ENCODE data around the gene ZNF410. TPM values are rescaled to one million over a fixed set of nuclear protein-coding genes. Genes with fewer than 3 reads are reported as not detected.

Gene ZNF410
- total RNA-seq, 4 donors from 2014 or later = 36.5 to 67.6 (median 41.6) TPM

DNA sequence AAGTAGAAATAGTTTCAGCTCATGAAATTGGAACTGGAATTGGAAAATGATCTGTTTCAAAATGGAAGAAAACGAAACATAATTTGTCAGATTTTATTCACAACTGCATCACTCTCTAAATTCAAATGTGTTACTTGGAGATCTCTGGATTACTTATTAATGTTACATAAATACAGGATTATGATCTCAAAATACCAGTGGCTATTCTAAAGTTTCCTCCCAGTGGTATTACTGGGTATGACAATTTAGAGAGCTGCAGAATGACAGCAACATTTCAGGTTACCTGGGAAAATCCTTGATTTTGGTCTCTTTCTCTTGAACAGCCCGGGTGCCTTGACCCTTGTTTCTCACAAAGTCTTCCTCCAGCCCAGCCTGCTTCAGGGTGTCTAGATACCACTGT, 49.0 kb downstream of the ZNF410 start:
- no peak overlapping the region for H3K4me3 ChIP-seq
- H3K27me3 ChIP-seq = no peaks in the 10 kb centered on the region
- TF ChIP-seq POLR2A (IDR thresholded peaks at IDR 0.05; ENCODE audit: low read depth) (no peak), EP300 (IDR thresholded peaks at IDR 0.05) (no peak), POLR2AphosphoS5 (IDR thresholded peaks at IDR 0.05) (no peak)
- TF ChIP-seq, protein P1, sequence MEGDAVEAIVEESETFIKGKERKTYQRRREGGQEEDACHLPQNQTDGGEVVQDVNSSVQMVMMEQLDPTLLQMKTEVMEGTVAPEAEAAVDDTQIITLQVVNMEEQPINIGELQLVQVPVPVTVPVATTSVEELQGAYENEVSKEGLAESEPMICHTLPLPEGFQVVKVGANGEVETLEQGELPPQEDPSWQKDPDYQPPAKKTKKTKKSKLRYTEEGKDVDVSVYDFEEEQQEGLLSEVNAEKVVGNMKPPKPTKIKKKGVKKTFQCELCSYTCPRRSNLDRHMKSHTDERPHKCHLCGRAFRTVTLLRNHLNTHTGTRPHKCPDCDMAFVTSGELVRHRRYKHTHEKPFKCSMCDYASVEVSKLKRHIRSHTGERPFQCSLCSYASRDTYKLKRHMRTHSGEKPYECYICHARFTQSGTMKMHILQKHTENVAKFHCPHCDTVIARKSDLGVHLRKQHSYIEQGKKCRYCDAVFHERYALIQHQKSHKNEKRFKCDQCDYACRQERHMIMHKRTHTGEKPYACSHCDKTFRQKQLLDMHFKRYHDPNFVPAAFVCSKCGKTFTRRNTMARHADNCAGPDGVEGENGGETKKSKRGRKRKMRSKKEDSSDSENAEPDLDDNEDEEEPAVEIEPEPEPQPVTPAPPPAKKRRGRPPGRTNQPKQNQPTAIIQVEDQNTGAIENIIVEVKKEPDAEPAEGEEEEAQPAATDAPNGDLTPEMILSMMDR (IDR thresholded peaks at IDR 0.05) = peak in 1 of 3 experiments; percentile 16
- H3K4me1 ChIP-seq = no peaks in the 10 kb centered on the region
- WGBS = 89% methylated on average over 2 of the region's 2 CpGs
- no peak overlapping the region for H3K27ac ChIP-seq (replicated peaks in 1 of 4)
- peaks cover 19 to 95% (median 80%) of the 10 kb centered on the region in 4 donors for H3K36me3 ChIP-seq
- intact Hi-C loops (cut with DNase I) = no loop called here
- no peaks in the 10 kb centered on the region for H3K9me3 ChIP-seq
- no peak for DNase-seq (ENCODE audit: extremely low spot score)

DNA sequence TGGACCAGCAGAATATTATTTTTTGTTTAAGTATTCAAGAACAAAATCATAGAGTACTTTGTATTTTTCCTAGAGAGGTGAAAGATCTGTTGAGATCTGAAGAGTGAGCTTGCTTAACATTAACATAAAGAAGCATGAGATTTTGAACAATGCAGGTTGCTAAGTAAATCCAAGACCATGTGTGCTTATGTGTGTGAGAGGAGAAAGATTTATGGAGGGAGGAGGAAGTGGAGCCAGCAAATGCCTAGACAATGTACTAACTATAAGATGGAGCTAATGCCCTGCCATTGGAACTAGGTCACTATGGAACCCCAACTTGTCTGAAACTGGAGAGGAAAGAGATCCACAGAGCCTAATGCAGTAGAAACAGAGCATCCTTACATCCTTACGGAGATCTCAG, 49.9 kb downstream of the ZNF410 start:
- Histone ChIP-seq H3K9me3 (no peaks in the 10 kb centered on the region), H3K4me1 (no peaks in the 10 kb centered on the region), H3K27me3 (no peaks in the 10 kb centered on the region), H3K36me3 (peaks cover 12 to 95% (median 76%) of the 10 kb centered on the region in 4 donors), H3K27ac (replicated peaks in 1 of 4) (no peak overlapping the region), H3K4me3 (no peak overlapping the region)
- no peak for TF ChIP-seq POLR2A (IDR thresholded peaks at IDR 0.05; ENCODE audit: low read depth)
- no peak for TF ChIP-seq POLR2AphosphoS5 (IDR thresholded peaks at IDR 0.05)
- TF ChIP-seq EP300 (IDR thresholded peaks at IDR 0.05) = no peak
- TF ChIP-seq, protein P1 (IDR thresholded peaks at IDR 0.05) = no peak
- intact Hi-C loops (cut with DNase I) = no loop called here
- WGBS = 83% methylated on average over 1 of the region's 1 CpG
- DNase-seq (ENCODE audit: extremely low spot score) = no peak

DNA sequence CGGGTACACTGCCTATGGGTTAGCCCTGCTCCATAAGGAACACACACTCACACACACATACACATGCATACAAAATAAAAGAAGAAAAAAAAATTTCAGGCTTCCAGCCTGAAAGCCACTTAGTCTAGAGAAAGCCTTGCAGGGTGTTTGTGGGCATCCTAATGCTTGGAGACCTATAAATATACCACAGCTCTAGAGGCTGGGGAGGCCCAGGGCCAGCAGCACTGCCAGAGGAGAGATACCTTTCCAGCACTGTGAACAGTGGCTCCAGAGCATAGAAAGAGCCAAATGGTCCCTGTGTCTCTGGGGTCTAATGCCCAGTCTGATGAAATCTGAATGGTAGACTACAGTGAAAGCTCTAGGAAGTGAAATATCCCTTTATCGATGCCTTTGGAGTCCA, 50.4 kb downstream of the ZNF410 start:
- Histone ChIP-seq H3K36me3 (peaks cover 7 to 95% (median 72%) of the 10 kb centered on the region in 4 donors), H3K4me1 (no peaks in the 10 kb centered on the region), H3K4me3 (no peak overlapping the region), H3K9me3 (no peaks in the 10 kb centered on the region), H3K27me3 (no peaks in the 10 kb centered on the region), H3K27ac (replicated peaks in 1 of 4) (no peak overlapping the region)
- intact Hi-C loops (cut with DNase I) = no loop called here
- DNase-seq (ENCODE audit: extremely low spot score) = no peak
- WGBS = 88% methylated on average over 2 of the region's 2 CpGs
- TF ChIP-seq EP300 (IDR thresholded peaks at IDR 0.05) = no peak
- no peak for TF ChIP-seq POLR2A (IDR thresholded peaks at IDR 0.05; ENCODE audit: low read depth)
- TF ChIP-seq, protein P1 (IDR thresholded peaks at IDR 0.05) = no peak
- TF ChIP-seq POLR2AphosphoS5 (IDR thresholded peaks at IDR 0.05) = no peak

DNA sequence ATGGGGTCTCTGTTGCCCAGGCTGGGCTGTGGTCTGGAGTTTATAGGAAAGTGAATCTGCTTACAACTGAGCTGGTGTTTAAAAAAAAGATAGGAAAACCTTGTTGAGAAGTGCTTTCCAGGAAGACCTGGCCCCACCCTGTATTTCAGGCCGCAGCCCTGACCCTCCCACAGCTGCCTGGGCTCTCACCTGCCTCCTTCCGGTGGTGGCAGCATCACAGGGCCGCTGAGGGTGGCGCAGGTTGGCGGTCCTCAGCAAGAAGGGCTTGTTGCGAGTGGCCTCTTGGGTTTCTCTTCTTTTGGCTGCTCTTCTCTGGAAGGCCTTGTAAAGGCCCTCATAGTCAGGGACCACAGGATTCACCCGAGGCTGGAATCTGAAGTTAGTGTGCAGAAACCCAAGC, 55.5 kb downstream of the ZNF410 start:
- DNase-seq (ENCODE audit: extremely low spot score) = no peak
- WGBS = 92% methylated on average over 7 of the region's 7 CpGs
- Histone ChIP-seq H3K27me3 (no peaks in the 10 kb centered on the region), H3K9me3 (no peaks in the 10 kb centered on the region), H3K4me1 (peaks cover 0 to 14% (median 0%) of the 10 kb centered on the region in 4 donors), H3K4me3 (no peak overlapping the region), H3K27ac (replicated peaks in 1 of 4) (peak overlapping the region in 1 of 4 donors; percentile 34), H3K36me3 (peaks cover 9 to 90% (median 62%) of the 10 kb centered on the region in 4 donors)
- intact Hi-C loops (cut with DNase I) = no loop called here
- no peak for TF ChIP-seq EP300 (IDR thresholded peaks at IDR 0.05)
- no peak for TF ChIP-seq POLR2A (IDR thresholded peaks at IDR 0.05; ENCODE audit: low read depth)
- TF ChIP-seq POLR2AphosphoS5 (IDR thresholded peaks at IDR 0.05) = no peak
- TF ChIP-seq, protein P1 (IDR thresholded peaks at IDR 0.05) = no peak

DNA sequence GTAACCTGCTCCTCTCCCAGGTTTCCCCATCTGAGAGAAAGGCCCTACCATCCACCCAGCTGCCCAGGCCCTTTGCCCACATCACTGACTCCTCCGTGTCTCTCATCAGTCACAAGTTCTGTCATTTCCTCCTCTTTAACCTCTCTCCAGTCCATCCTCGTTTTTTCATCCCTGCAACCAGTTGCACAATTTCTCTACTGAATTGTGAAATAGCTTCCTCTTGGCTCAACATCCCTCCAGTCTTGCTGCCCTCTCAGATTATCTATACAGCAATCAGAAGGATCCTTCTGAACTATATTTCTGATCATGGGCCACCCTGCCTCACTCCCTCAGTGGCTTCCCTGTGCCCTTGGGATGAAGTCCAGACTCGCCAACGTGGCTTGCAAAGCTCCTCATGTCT, 56.4 kb downstream of the ZNF410 start:
- no peak overlapping the region for H3K4me3 ChIP-seq
- H3K9me3 ChIP-seq = no peaks in the 10 kb centered on the region
- peak in 1 of 2 donors; percentile 11 for TF ChIP-seq POLR2AphosphoS5 (IDR thresholded peaks at IDR 0.05)
- TF ChIP-seq, protein P1 (IDR thresholded peaks at IDR 0.05) = no peak
- peaks cover 9 to 81% (median 53%) of the 10 kb centered on the region in 4 donors for H3K36me3 ChIP-seq
- intact Hi-C loops (cut with DNase I) = no loop called here
- H3K27ac ChIP-seq (replicated peaks in 1 of 4) = peak overlapping the region in 2 of 4 donors; percentile 34 to 43
- no peak for DNase-seq (ENCODE audit: extremely low spot score)
- no peaks in the 10 kb centered on the region for H3K27me3 ChIP-seq
- WGBS = 65% methylated on average over 4 of the region's 4 CpGs
- peaks cover 0 to 14% (median 0%) of the 10 kb centered on the region in 4 donors for H3K4me1 ChIP-seq

Data from esophagus muscularis mucosa (tissue), 4 donors.